DND-41 (cell line): Measurements from ENCODE around the gene SPOCK2.
A peak's percentile ranks its signal among the peaks of the same experiment; 100 is the strongest.

ENCODE experiments used
- ATAC-seq: fragments of 200-7000 bp; cut with Tn5 transposase; 3 replicates; pipeline ENCODE4 v1.9.1; 2021; ENCODE audit warnings: low read depth; ENCODE audit not compliant: insufficient read depth
- DNase-seq: peaks from one replicate; pipeline ENCODE4 v3.0.0-alpha.2; 2020
- H2AFZ ChIP-seq: 2 replicates; pipeline ENCODE4 v1.6.0; 2012; ENCODE audit warnings: low read depth, low read length
- H3K27ac ChIP-seq: 2 replicates; pipeline ENCODE4 v1.5.1; 2012; ENCODE audit warnings: low read length, inconsistent platforms
- H3K27me3 ChIP-seq: fragments of 200-600 bp; sonication (generic); 2 replicates; pipeline ENCODE4 v1.6.0; 2012; ENCODE audit warnings: low read length, mild to moderate bottlenecking, inconsistent platforms; ENCODE audit not compliant: insufficient read depth, poor library complexity
- H3K36me3 ChIP-seq: 2 replicates; pipeline ENCODE4 v1.5.1; 2012; ENCODE audit warnings: low read length, inconsistent platforms; ENCODE audit not compliant: insufficient read depth
- H3K4me1 ChIP-seq: 2 replicates; pipeline ENCODE4 v1.5.1; 2012; ENCODE audit warnings: mild to moderate bottlenecking, low read length; ENCODE audit not compliant: insufficient read depth
- H3K4me2 ChIP-seq: 2 replicates; pipeline ENCODE4 v1.6.0; 2012; ENCODE audit warnings: mild to moderate bottlenecking, moderate library complexity, low read length, inconsistent platforms; ENCODE audit not compliant: insufficient read depth
- H3K4me3 ChIP-seq, 2 experiments: fragments of 200-600 bp in 1 of 2; shearing (Covaris generic) in 1 of 2; 2 replicates each; pipeline ENCODE4 v1.5.1; 2012 to 2016; ENCODE audit warnings: inconsistent platforms in 2 of 2, low read length in 2 of 2, mild to moderate bottlenecking in 2 of 2, low read depth in 1 of 2, moderate library complexity in 1 of 2
- H3K79me2 ChIP-seq: 2 replicates; pipeline ENCODE4 v1.6.0; 2012; ENCODE audit warnings: low read length, inconsistent platforms; ENCODE audit not compliant: insufficient read depth
- H3K9ac ChIP-seq: 2 replicates; pipeline ENCODE4 v1.6.0; 2012; ENCODE audit warnings: low read depth, mild to moderate bottlenecking, inconsistent platforms, low read length, moderate library complexity
- H3K9me3 ChIP-seq: 2 replicates; pipeline ENCODE4 v1.5.1; 2012; ENCODE audit warnings: low read length, moderate library complexity, mild to moderate bottlenecking, inconsistent platforms; ENCODE audit not compliant: insufficient read depth, severe bottlenecking
- H4K20me1 ChIP-seq: 2 replicates; pipeline ENCODE4 v1.6.0; 2012; ENCODE audit warnings: low read length; ENCODE audit not compliant: insufficient read depth
- CTCF ChIP-seq: IDR thresholded peaks from 2 replicates; pipeline ENCODE4 v1.5.1; 2012; ENCODE audit warnings: borderline replicate concordance, low read length, moderate library complexity, mild to moderate bottlenecking; ENCODE audit not compliant: poor library complexity, severe bottlenecking; ENCODE audit errors: extremely low read depth
- EZH2 ChIP-seq: IDR thresholded peaks from 3 replicates; pipeline ENCODE4 v1.6.1; 2012; ENCODE audit warnings: borderline replicate concordance, low read depth, mild to moderate bottlenecking, moderate library complexity, low read length, inconsistent platforms; ENCODE audit not compliant: severe bottlenecking

The SPOCK2 gene

GRCh38 chr10:72086466-72087391, 1.6 kb downstream of the SPOCK2 start:
- Histone ChIP-seq H3K27me3 (peaks cover 38% of the 10 kb centered on the region), H3K4me1 (peaks cover 28% of the 10 kb centered on the region), H2AFZ (no peak overlapping the region; the same call in 1 of the 2 replicates), H3K9ac (peak overlapping the region; percentile 54), H3K36me3 (no peaks in the 10 kb centered on the region), H3K4me3 (peak overlapping the region in 1 of 2 experiments; percentile 58; a peak in 3 of 4 replicates), H4K20me1 (no peaks in the 10 kb centered on the region; the same call in 1 of the 2 replicates), H3K27ac (no peak overlapping the region), H3K79me2 (no peaks in the 10 kb centered on the region), H3K4me2 (peak overlapping the region; percentile 88), H3K9me3 (no peaks in the 10 kb centered on the region)
- TF ChIP-seq CTCF (no peak), EZH2 (no peak)
- ATAC-seq (peak; percentile 13; the same call in 1 of the 3 replicates), DNase-seq (peak; percentile 43)

GRCh38 chr10:72085864-72086465, 2.4 kb downstream of the SPOCK2 start:
- no peak overlapping the region for H2AFZ ChIP-seq
- no peaks in the 10 kb centered on the region for H3K79me2 ChIP-seq
- no peak overlapping the region for H3K4me3 ChIP-seq
- no peak overlapping the region for H3K9ac ChIP-seq
- TF ChIP-seq CTCF (no peak), EZH2 (no peak)
- H4K20me1 ChIP-seq = no peaks in the 10 kb centered on the region; the same call in 1 of the 2 replicates
- no peak overlapping the region for H3K4me2 ChIP-seq
- H3K9me3 ChIP-seq = no peaks in the 10 kb centered on the region
- no peak for DNase-seq
- no peaks in the 10 kb centered on the region for H3K36me3 ChIP-seq
- H3K4me1 ChIP-seq = peaks cover 29% of the 10 kb centered on the region
- H3K27ac ChIP-seq = no peak overlapping the region
- H3K27me3 ChIP-seq = peaks cover 38% of the 10 kb centered on the region
- 0 out of 3 replicates have a peak, but pooled peaks have one; percentile 24 for ATAC-seq

GRCh38 chr10:72085166-72085565, 3.2 kb downstream of the SPOCK2 start:
- no peak overlapping the region for H3K4me2 ChIP-seq
- DNase-seq (no peak), ATAC-seq (no peak)
- H3K79me2 ChIP-seq = no peaks in the 10 kb centered on the region
- peaks cover 37% of the 10 kb centered on the region for H3K4me1 ChIP-seq
- no peak overlapping the region for H3K9ac ChIP-seq
- H3K36me3 ChIP-seq = no peaks in the 10 kb centered on the region
- H3K27me3 ChIP-seq = peaks cover 36% of the 10 kb centered on the region
- no peak overlapping the region for H3K4me3 ChIP-seq
- H4K20me1 ChIP-seq = no peaks in the 10 kb centered on the region; the same call in 1 of the 2 replicates
- H3K27ac ChIP-seq = no peak overlapping the region
- no peak overlapping the region for H2AFZ ChIP-seq
- no peaks in the 10 kb centered on the region for H3K9me3 ChIP-seq
- no peak for TF ChIP-seq EZH2
- no peak for TF ChIP-seq CTCF
